GM23338 (cell line): Measurements from ENCODE around the gene RENBP. TPM values are rescaled to one million over a fixed set of nuclear protein-coding genes. Genes with fewer than 3 reads are reported as not detected.
A peak's percentile ranks its signal among the peaks of the same experiment; 100 is the strongest.

ENCODE experiments used
- ATAC-seq: fragments of 200-7000 bp; cut with Tn5 transposase; 3 replicates; pipeline ENCODE4 v1.9.1; 2020
- DNase-seq: peaks from one replicate; pipeline ENCODE4 v3.0.0-alpha.2; 2015; ENCODE audit warnings: low spot score
- H2AFZ ChIP-seq: fragments of 200-600 bp; sonication (generic); 2 replicates; pipeline ENCODE4 v1.8.0; 2016; ENCODE audit warnings: antibody characterized with exemption, mild to moderate bottlenecking, moderate library complexity
- H3F3A ChIP-seq: fragments of 200-600 bp; sonication (generic); replicated peaks from 2 replicates; pipeline ENCODE4 v1.8.0; 2017; ENCODE audit warnings: antibody characterized with exemption, mixed run types, low read depth
- H3K27ac ChIP-seq: fragments of 200-600 bp; sonication (generic); 2 replicates; pipeline ENCODE4 v1.6.1; 2016; ENCODE audit warnings: low read depth
- H3K27me3 ChIP-seq: fragments of 200-600 bp; sonication (generic); 2 replicates; pipeline ENCODE4 v1.8.0; 2016; ENCODE audit warnings: mild to moderate bottlenecking, mixed run types, moderate library complexity; ENCODE audit not compliant: insufficient read depth
- H3K36me3 ChIP-seq: fragments of 200-600 bp; sonication (generic); 2 replicates; pipeline ENCODE4 v1.8.0; 2016; ENCODE audit warnings: mild to moderate bottlenecking; ENCODE audit not compliant: insufficient read depth
- H3K4me1 ChIP-seq: fragments of 200-600 bp; sonication (generic); 2 replicates; pipeline ENCODE4 v1.8.0; 2016; ENCODE audit warnings: mild to moderate bottlenecking, moderate library complexity; ENCODE audit not compliant: insufficient read depth
- H3K4me2 ChIP-seq: fragments of 200-600 bp; sonication (generic); 2 replicates; pipeline ENCODE4 v1.7.1; 2017; ENCODE audit warnings: mixed run types
- H3K4me3 ChIP-seq: fragments of 200-600 bp; sonication (generic); 2 replicates; pipeline ENCODE4 v1.6.1; 2016; ENCODE audit warnings: mixed run types
- H3K79me2 ChIP-seq: fragments of 200-600 bp; sonication (generic); replicated peaks from 2 replicates; pipeline ENCODE4 v1.8.0; 2017; ENCODE audit warnings: mild to moderate bottlenecking; ENCODE audit not compliant: insufficient read depth
- H3K9me2 ChIP-seq: fragments of 200-600 bp; sonication (generic); 2 replicates; pipeline ENCODE4 v1.8.0; 2017; ENCODE audit not compliant: insufficient read depth
- H4K20me1 ChIP-seq: fragments of 200-600 bp; sonication (generic); replicated peaks from 2 replicates; pipeline ENCODE4 v1.8.0; 2017; ENCODE audit warnings: mild to moderate bottlenecking; ENCODE audit not compliant: insufficient read depth
- H3K27ac Mint-ChIP-seq: 2 replicates; pipeline ENCODE4 v1.8.0; 2020; ENCODE audit warnings: inconsistent platforms, mild to moderate bottlenecking, moderate library complexity, mixed read lengths
- H3K27me3 Mint-ChIP-seq: 3 replicates; pipeline ENCODE4 v1.8.0; 2022; ENCODE audit warnings: low read depth, mild to moderate bottlenecking, moderate library complexity, mixed read lengths, inconsistent platforms; ENCODE audit not compliant: insufficient read depth, poor library complexity
- H3K36me3 Mint-ChIP-seq: 3 replicates; pipeline ENCODE4 v1.8.0; 2021; ENCODE audit warnings: low read depth, mild to moderate bottlenecking, inconsistent platforms, moderate library complexity, mixed read lengths
- H3K4me1 Mint-ChIP-seq: 3 replicates; pipeline ENCODE4 v1.8.0; 2020; ENCODE audit warnings: mild to moderate bottlenecking, inconsistent platforms, mixed read lengths
- H3K4me3 Mint-ChIP-seq: 3 replicates; pipeline ENCODE4 v1.8.0; 2021; ENCODE audit warnings: moderate library complexity, mild to moderate bottlenecking, inconsistent platforms, mixed read lengths
- H3K9me3 Mint-ChIP-seq: 3 replicates; pipeline ENCODE4 v1.8.0; 2020; ENCODE audit warnings: moderate library complexity, mild to moderate bottlenecking, inconsistent platforms, mixed read lengths
- CREB1 ChIP-seq: fragments of 250-450 bp; sonication (Bioruptor Pico); IDR thresholded peaks from 2 replicates; pipeline ENCODE4 v1.5.0; 2020; ENCODE audit warnings: low read depth, mild to moderate bottlenecking, moderate library complexity
- CTCF ChIP-seq, 2 experiments: fragments of 200-600 bp in 1 of 2; sonication (generic) in 1 of 2; conservative IDR thresholded peaks; 2 replicates each; pipeline versions ENCODE4 v1.5.1 to v1.6.1; 2016 to 2017; ENCODE audit warnings: antibody characterized with exemption in 2 of 2, low read depth in 2 of 2, mild to moderate bottlenecking in 2 of 2, moderate library complexity in 1 of 2
- EZH2 ChIP-seq: fragments of 200-600 bp; sonication (generic); IDR thresholded peaks from one replicate; pipeline ENCODE4 v1.8.0; 2017; ENCODE audit warnings: antibody characterized with exemption, mild to moderate bottlenecking, low read depth; ENCODE audit not compliant: unreplicated experiment
- EZH2phosphoT487 ChIP-seq: fragments of 200-600 bp; sonication (generic); IDR thresholded peaks from one replicate; pipeline ENCODE4 v1.8.1; 2018; ENCODE audit warnings: antibody characterized with exemption; ENCODE audit not compliant: unreplicated experiment
- JUNB ChIP-seq: IDR thresholded peaks from one replicate; pipeline ENCODE4 v1.6.1; 2016; ENCODE audit warnings: antibody characterized with exemption; ENCODE audit not compliant: unreplicated experiment
- NANOG ChIP-seq: IDR thresholded peaks from 2 replicates; pipeline ENCODE4 v1.6.1; 2016; ENCODE audit warnings: antibody characterized with exemption, borderline replicate concordance
- POLR2AphosphoS5 ChIP-seq: IDR thresholded peaks from 2 replicates; pipeline ENCODE4 v1.6.1; 2016; ENCODE audit warnings: antibody characterized with exemption, low read depth
- ZNF331 ChIP-seq: fragments of 250-450 bp; sonication (Bioruptor Pico); IDR thresholded peaks from 2 replicates; pipeline ENCODE4 v1.5.0; 2020; ENCODE audit warnings: low read depth, mild to moderate bottlenecking, moderate library complexity
- ZNF462 ChIP-seq: fragments of 250-450 bp; sonication (Bioruptor Pico); IDR thresholded peaks from 2 replicates; pipeline ENCODE4 v1.5.0; 2020; ENCODE audit warnings: mild to moderate bottlenecking, moderate library complexity
- polyA plus RNA-seq: library from polyadenylated mRNA; unstranded; fragments of >200 nt; fragmentation: Nextera tagmentation; extraction: Ambion mirVana; gene quantifications from 2 replicates; pipeline ENCODE4 v1.2.1, GENCODE V29; 2016
- total RNA-seq: library from RNA; depleted of rRNA; stranded (reverse); fragments of >200 nt; shearing (Covaris generic); gene quantifications from 2 replicates; pipeline ENCODE4 v1.2.3, GENCODE V29; 2014
- TF ChIP-seq, protein P1 (sequence below): IDR thresholded peaks from 2 replicates; pipeline ENCODE4 v1.6.1; 2016; ENCODE audit warnings: antibody characterized with exemption

Gene RENBP
- total and polyA plus RNA-seq, 2 experiments from 2014 or later: 2.0 to 10.3 TPM

- TF ChIP-seq CTCF (conservative IDR thresholded peaks at IDR 0.05; ENCODE audit: low read depth in 2 of 2) (no peak), ZNF331 (CRISPR knock-in tag) (no peak)
These were observed 1.8 kb upstream of the RENBP start (continued) for GRCh38 chrX:153945956-153946943.

- H3K4me2 ChIP-seq: no peak overlapping the region
- H3K4me3 ChIP-seq: 0 out of 2 replicates have a peak overlapping the region, but pooled peaks have one; percentile 41
- peak; percentile 1 for ATAC-seq
These were observed 332 bp upstream of the RENBP start for GRCh38 chrX:153944800-153945150.

More at GRCh38 chrX:153944800-153945150, 332 bp upstream of the RENBP start:
- Mint-ChIP-seq H3K4me3 (no peak overlapping the region), H3K36me3 (peaks cover 15% of the 10 kb centered on the region), H3K4me1 (peaks cover 30% of the 10 kb centered on the region), H3K27me3 (peaks cover 5% of the 10 kb centered on the region), H3K27ac (no peak overlapping the region), H3K9me3 (no peaks in the 10 kb centered on the region)
- Histone ChIP-seq H3K4me1 (peaks cover 4% of the 10 kb centered on the region; the same call in 1 of the 2 replicates), H3K9me2 (no peaks in the 10 kb centered on the region), H3F3A (no peaks in the 10 kb centered on the region), H3K27ac (no peak overlapping the region), H3K36me3 (no peaks in the 10 kb centered on the region), H3K27me3 (no peaks in the 10 kb centered on the region), H4K20me1 (no peaks in the 10 kb centered on the region), H3K79me2 (no peaks in the 10 kb centered on the region), H2AFZ (no peak overlapping the region)
- no peak for DNase-seq
- TF ChIP-seq JUNB (no peak), CREB1 (CRISPR knock-in tag) (no peak), CTCF (conservative IDR thresholded peaks at IDR 0.05; ENCODE audit: low read depth in 2 of 2) (no peak), POLR2AphosphoS5 (no peak), EZH2phosphoT487 (no peak), ZNF462 (CRISPR knock-in tag) (no peak), NANOG (no peak), EZH2 (no peak)
- TF ChIP-seq, protein P1, sequence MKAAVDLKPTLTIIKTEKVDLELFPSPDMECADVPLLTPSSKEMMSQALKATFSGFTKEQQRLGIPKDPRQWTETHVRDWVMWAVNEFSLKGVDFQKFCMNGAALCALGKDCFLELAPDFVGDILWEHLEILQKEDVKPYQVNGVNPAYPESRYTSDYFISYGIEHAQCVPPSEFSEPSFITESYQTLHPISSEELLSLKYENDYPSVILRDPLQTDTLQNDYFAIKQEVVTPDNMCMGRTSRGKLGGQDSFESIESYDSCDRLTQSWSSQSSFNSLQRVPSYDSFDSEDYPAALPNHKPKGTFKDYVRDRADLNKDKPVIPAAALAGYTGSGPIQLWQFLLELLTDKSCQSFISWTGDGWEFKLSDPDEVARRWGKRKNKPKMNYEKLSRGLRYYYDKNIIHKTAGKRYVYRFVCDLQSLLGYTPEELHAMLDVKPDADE: no peak
